ENCODE measurements around the gene FBXO36.

DNA sequence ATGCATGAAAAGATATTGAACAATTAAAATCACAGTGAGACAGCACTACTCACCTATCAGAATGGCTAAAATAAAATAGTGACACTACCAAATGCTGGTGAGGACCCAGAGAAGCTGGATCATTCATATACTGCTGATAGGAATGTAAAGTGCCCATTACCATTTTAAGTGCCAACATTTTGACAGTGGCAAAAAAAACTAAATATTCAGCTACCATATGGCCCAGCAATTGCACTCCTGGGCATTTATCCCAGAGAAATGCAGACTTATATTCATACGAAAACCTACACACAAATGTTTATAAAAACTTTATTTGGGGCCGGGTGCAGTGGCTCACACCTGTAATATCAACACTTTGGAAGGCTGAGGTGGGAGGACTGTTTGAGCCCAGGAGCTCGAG lies 47.6 kb downstream of the FBXO36 start:
- TF ChIP-seq CEBPB (IDR thresholded peaks at IDR 0.05): no peak
- TF ChIP-seq, protein P1, sequence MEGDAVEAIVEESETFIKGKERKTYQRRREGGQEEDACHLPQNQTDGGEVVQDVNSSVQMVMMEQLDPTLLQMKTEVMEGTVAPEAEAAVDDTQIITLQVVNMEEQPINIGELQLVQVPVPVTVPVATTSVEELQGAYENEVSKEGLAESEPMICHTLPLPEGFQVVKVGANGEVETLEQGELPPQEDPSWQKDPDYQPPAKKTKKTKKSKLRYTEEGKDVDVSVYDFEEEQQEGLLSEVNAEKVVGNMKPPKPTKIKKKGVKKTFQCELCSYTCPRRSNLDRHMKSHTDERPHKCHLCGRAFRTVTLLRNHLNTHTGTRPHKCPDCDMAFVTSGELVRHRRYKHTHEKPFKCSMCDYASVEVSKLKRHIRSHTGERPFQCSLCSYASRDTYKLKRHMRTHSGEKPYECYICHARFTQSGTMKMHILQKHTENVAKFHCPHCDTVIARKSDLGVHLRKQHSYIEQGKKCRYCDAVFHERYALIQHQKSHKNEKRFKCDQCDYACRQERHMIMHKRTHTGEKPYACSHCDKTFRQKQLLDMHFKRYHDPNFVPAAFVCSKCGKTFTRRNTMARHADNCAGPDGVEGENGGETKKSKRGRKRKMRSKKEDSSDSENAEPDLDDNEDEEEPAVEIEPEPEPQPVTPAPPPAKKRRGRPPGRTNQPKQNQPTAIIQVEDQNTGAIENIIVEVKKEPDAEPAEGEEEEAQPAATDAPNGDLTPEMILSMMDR (IDR thresholded peaks at IDR 0.05): no peak
- TF ChIP-seq ZSCAN20 (CRISPR knock-in tag; IDR thresholded peaks at IDR 0.05): no peak
- no peak for TF ChIP-seq HEYL (CRISPR knock-in tag; IDR thresholded peaks at IDR 0.05)
- TF ChIP-seq USF2 (IDR thresholded peaks at IDR 0.05): no peak
- TF ChIP-seq REST (IDR thresholded peaks at IDR 0.05): no peak

Measured in A549 (cell line).